ENCODE results near the gene C15orf39.
A peak's percentile ranks its signal among the peaks of the same experiment; 100 is the strongest.

C15orf39 gene

DNA sequence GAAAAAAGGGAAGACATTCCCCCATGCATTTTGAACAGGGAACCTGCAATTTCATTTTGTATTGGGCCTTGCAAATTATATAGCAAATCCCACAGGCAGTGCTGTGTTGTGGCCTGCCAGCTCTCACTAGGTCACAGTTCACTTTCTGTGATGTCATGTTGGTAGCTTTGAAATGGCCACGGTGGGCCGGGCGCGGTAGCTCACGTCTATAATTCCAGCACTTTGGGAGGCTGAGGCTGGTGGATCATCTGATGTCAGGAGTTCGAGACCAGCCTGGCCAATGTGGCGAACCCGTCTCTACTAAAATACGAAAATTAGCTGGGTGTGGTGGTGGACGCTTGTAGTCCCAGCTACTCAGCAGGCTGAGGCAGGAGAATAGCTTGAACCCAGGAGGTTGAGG, 27.0 kb upstream of the C15orf39 start:
- no peak overlapping the region for H3K4me3 ChIP-seq (ENCODE audit: low read depth, low read length)
- TF ChIP-seq, protein P1, sequence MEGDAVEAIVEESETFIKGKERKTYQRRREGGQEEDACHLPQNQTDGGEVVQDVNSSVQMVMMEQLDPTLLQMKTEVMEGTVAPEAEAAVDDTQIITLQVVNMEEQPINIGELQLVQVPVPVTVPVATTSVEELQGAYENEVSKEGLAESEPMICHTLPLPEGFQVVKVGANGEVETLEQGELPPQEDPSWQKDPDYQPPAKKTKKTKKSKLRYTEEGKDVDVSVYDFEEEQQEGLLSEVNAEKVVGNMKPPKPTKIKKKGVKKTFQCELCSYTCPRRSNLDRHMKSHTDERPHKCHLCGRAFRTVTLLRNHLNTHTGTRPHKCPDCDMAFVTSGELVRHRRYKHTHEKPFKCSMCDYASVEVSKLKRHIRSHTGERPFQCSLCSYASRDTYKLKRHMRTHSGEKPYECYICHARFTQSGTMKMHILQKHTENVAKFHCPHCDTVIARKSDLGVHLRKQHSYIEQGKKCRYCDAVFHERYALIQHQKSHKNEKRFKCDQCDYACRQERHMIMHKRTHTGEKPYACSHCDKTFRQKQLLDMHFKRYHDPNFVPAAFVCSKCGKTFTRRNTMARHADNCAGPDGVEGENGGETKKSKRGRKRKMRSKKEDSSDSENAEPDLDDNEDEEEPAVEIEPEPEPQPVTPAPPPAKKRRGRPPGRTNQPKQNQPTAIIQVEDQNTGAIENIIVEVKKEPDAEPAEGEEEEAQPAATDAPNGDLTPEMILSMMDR (IDR thresholded peaks at IDR 0.05; ENCODE audit: low read depth, low read length) = no peak

GRCh38 chr15:75176396-75176761, 25.3 kb upstream of the C15orf39 start:
- TF ChIP-seq, protein P1 (IDR thresholded peaks at IDR 0.05; ENCODE audit: low read depth, low read length) = no peak
- H3K4me3 ChIP-seq (ENCODE audit: low read depth, low read length) = no peak overlapping the region

DNA sequence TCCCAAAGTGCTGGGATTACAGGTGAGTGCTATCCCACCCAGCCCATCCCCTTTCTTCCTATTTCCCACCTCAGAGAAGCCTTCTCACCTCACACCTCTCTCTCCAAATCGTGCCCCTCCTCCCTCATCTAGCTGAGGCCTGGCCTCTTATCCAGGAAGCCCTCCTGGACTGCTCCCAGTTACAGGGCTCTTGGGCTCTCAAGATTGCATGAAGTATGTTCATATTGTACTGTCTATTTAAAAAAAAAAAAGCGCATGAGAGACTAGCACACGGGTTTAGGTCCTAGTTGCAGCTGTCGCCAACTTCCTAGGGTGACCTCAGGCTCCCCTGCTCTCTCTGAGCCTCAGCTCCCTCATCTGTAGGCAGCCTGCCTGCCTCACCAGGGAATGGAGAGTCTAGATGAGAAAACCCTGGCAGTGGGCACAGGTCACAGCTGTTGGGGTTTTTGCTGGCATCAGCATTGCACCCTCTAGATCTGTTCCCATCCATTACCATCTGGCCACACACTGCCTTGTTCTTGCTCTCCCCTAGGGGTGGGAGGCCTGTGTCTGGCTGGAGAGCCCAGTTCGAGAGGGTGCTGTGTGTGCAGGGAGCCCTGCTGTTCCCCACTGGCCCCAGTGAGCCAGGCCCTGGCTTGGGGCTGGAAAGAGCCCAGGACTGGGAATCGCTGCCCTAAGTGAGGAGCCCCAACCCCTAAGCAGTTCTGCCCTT, 24.2 kb upstream of the C15orf39 start:
- no peak overlapping the region for H3K4me3 ChIP-seq (ENCODE audit: low read depth, low read length)
- TF ChIP-seq, protein P1 (IDR thresholded peaks at IDR 0.05; ENCODE audit: low read depth, low read length) = no peak

GRCh38 chr15:75178171-75178937, 23.3 kb upstream of the C15orf39 start:
- peak overlapping the region; percentile 24; the same call in 1 of the 2 replicates for H3K4me3 ChIP-seq (ENCODE audit: low read depth, low read length)
- TF ChIP-seq, protein P1 (IDR thresholded peaks at IDR 0.05; ENCODE audit: low read depth, low read length) = no peak

DNA sequence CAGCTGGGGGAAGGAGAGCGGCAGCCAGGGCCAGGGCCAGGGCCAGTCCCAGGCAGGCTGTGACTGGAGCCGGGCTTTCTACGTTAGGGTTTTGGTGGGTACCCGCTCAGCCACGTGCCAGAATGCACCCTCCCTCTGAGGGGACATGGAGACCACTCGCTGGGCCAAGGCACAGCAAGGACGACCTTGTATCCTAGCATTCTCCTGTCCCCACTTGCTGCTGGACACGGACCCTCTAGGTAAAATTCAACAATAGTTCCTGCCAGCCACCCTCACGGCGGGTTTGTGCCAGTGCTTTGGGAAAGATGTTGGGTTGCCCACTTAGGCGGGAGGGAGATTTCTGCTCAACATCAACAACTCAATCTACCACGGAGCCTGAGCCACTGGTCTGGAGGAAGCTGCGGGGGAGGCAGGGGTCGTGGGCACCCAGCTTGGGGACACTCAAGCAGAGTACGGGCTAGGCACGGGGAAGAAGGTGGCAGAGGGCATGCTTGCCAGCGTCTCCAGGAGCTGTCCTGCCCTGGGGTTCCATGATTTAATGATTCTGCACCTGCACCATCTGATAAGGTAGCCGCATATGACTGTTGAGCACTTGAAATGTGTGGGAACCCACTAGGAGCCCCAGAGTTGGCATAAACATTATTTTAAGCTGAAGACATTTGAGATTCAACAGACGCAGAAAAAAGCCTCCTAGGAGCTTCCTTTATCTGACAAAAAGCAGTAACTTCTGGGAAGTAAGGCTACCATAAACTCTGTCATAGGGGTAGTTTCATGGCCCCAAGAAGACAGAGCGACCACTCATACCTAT, 22.5 kb upstream of the C15orf39 start:
- TF ChIP-seq, protein P1 (IDR thresholded peaks at IDR 0.05; ENCODE audit: low read depth, low read length) = no peak
- H3K4me3 ChIP-seq (ENCODE audit: low read depth, low read length) = peak overlapping the region; percentile 24; the same call in 1 of the 2 replicates

GRCh38 chr15:75179746-75180140, 21.9 kb upstream of the C15orf39 start:
- TF ChIP-seq, protein P1 (IDR thresholded peaks at IDR 0.05; ENCODE audit: low read depth, low read length) = no peak
- no peak overlapping the region for H3K4me3 ChIP-seq (ENCODE audit: low read depth, low read length)

All from WI38 (cell line).